Kidney tubule cell (primary cell): Measurements from ENCODE around the gene CABP7.
A peak's percentile ranks its signal among the peaks of the same experiment; 100 is the strongest.

Source experiments
- DNase-seq: peaks from one replicate; pipeline ENCODE4 v3.0.0-alpha.2; 2018; ENCODE audit warnings: low spot score

The CABP7 gene

GRCh38 chr22:29773233-29773632 is 53.4 kb downstream of the CABP7 start:
- DNase-seq: peak; percentile 82

GRCh38 chr22:29780220-29780619 is 60.4 kb downstream of the CABP7 start:
- DNase-seq: no peak

GRCh38 chr22:29780748-29781676 is 61.2 kb downstream of the CABP7 start:
- DNase-seq: peak; percentile 95
